DOHH2 (cell line): ENCODE results near the gene SKOR1.

Experiments used
- H3F3A ChIP-seq: fragments of 200-600 bp; sonication (generic), shearing (Covaris generic); 2 replicates; pipeline ENCODE4 v1.6.0; 2016; ENCODE audit warnings: antibody characterized with exemption, mild to moderate bottlenecking; ENCODE audit not compliant: control insufficient read depth, insufficient read depth
- H3K27ac ChIP-seq: fragments of 200-600 bp; sonication (generic); 2 replicates; pipeline ENCODE4 v1.5.1; 2014; ENCODE audit warnings: low read depth, mild to moderate bottlenecking, low read length, moderate library complexity
- H3K27me3 ChIP-seq: fragments of 200-600 bp; sonication (generic); 2 replicates; pipeline ENCODE4 v1.6.1; 2014; ENCODE audit warnings: mild to moderate bottlenecking, low read length, mixed read lengths; ENCODE audit not compliant: control insufficient read depth
- H3K36me3 ChIP-seq: fragments of 200-600 bp; sonication (generic); 2 replicates; pipeline ENCODE4 v1.6.1; 2014; ENCODE audit warnings: mild to moderate bottlenecking, low read length, moderate library complexity, mixed read lengths; ENCODE audit not compliant: control insufficient read depth
- H3K4me1 ChIP-seq: fragments of 200-600 bp; sonication (generic); 2 replicates; pipeline ENCODE4 v1.6.1; 2014; ENCODE audit warnings: mild to moderate bottlenecking, low read length, mixed read lengths; ENCODE audit not compliant: control insufficient read depth
- H3K4me2 ChIP-seq: fragments of 200-600 bp; sonication (generic); 2 replicates; pipeline ENCODE4 v1.6.0; 2014; ENCODE audit warnings: mild to moderate bottlenecking, low read length, moderate library complexity
- H3K4me3 ChIP-seq: fragments of 200-600 bp; sonication (generic); 2 replicates; pipeline ENCODE4 v1.5.1; 2014; ENCODE audit warnings: mild to moderate bottlenecking, low read length, mixed read lengths
- H3K79me2 ChIP-seq: fragments of 200-600 bp; sonication (generic); 2 replicates; pipeline ENCODE4 v1.6.1; 2014; ENCODE audit warnings: mild to moderate bottlenecking, low read length, mixed read lengths; ENCODE audit not compliant: control insufficient read depth
- H3K9me2 ChIP-seq: fragments of 200-600 bp; sonication (generic); replicated peaks from 2 replicates; pipeline ENCODE4 v1.6.1; 2014; ENCODE audit warnings: mild to moderate bottlenecking, low read length, mixed read lengths; ENCODE audit not compliant: control insufficient read depth
- H3K9me3 ChIP-seq: fragments of 200-600 bp; sonication (generic); 2 replicates; pipeline ENCODE4 v1.6.1; 2014; ENCODE audit warnings: antibody characterized with exemption, low read length, mixed read lengths; ENCODE audit not compliant: control insufficient read depth, insufficient read depth
- H4K20me1 ChIP-seq: fragments of 200-600 bp; sonication (generic); 2 replicates; pipeline ENCODE4 v1.6.0; 2014; ENCODE audit warnings: low read depth, mild to moderate bottlenecking, antibody characterized with exemption, low read length, moderate library complexity; ENCODE audit not compliant: control insufficient read depth, insufficient read depth
- EZH2phosphoT487 ChIP-seq: fragments of 200-600 bp; sonication (generic); IDR thresholded peaks from 2 replicates; pipeline ENCODE4 v1.6.1; 2017; ENCODE audit warnings: borderline replicate concordance, mild to moderate bottlenecking, antibody characterized with exemption, low read length, moderate library complexity, mixed read lengths
- TF ChIP-seq, protein P1 (sequence below): fragments of 200-600 bp; sonication (generic); IDR thresholded peaks from one replicate; pipeline ENCODE4 v1.5.1; 2014; ENCODE audit warnings: antibody characterized with exemption, mild to moderate bottlenecking, low read depth, low read length; ENCODE audit not compliant: poor library complexity, severe bottlenecking

SKOR1 gene

DNA sequence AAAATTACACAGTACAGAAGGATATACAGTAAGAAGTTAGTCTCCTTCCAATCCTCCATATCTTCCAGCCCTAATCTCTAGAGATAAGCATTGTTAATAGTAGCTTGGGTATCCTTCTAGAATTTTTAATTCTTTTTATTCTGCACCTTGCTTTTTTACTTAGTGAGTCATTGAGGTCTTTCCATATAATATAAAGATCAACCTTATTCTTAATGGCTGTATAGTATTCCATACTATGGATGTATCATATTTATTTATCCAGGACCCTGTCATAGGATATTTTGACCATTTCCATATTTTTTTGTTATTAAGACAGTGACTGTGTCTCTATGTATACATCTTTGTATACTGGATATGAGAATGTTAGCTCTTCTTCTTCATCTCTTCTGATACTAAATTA, 36.3 kb upstream of the SKOR1 start:
- no peak overlapping the region for H3K4me3 ChIP-seq
- no peaks in the 10 kb centered on the region; the same call in 1 of the 2 replicates for H3K36me3 ChIP-seq
- no peaks in the 10 kb centered on the region for H3K9me3 ChIP-seq
- H3K27me3 ChIP-seq, result no peaks in the 10 kb centered on the region
- no peaks in the 10 kb centered on the region for H4K20me1 ChIP-seq
- H3K9me2 ChIP-seq, result no peaks in the 10 kb centered on the region
- peaks cover 52% of the 10 kb centered on the region for H3K4me1 ChIP-seq
- H3K79me2 ChIP-seq, result no peaks in the 10 kb centered on the region
- no peak overlapping the region for H3K27ac ChIP-seq
- TF ChIP-seq, protein P1, sequence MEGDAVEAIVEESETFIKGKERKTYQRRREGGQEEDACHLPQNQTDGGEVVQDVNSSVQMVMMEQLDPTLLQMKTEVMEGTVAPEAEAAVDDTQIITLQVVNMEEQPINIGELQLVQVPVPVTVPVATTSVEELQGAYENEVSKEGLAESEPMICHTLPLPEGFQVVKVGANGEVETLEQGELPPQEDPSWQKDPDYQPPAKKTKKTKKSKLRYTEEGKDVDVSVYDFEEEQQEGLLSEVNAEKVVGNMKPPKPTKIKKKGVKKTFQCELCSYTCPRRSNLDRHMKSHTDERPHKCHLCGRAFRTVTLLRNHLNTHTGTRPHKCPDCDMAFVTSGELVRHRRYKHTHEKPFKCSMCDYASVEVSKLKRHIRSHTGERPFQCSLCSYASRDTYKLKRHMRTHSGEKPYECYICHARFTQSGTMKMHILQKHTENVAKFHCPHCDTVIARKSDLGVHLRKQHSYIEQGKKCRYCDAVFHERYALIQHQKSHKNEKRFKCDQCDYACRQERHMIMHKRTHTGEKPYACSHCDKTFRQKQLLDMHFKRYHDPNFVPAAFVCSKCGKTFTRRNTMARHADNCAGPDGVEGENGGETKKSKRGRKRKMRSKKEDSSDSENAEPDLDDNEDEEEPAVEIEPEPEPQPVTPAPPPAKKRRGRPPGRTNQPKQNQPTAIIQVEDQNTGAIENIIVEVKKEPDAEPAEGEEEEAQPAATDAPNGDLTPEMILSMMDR, result no peak
- TF ChIP-seq EZH2phosphoT487, result no peak
- H3F3A ChIP-seq, result peaks cover 21% of the 10 kb centered on the region
- no peak overlapping the region for H3K4me2 ChIP-seq

DNA sequence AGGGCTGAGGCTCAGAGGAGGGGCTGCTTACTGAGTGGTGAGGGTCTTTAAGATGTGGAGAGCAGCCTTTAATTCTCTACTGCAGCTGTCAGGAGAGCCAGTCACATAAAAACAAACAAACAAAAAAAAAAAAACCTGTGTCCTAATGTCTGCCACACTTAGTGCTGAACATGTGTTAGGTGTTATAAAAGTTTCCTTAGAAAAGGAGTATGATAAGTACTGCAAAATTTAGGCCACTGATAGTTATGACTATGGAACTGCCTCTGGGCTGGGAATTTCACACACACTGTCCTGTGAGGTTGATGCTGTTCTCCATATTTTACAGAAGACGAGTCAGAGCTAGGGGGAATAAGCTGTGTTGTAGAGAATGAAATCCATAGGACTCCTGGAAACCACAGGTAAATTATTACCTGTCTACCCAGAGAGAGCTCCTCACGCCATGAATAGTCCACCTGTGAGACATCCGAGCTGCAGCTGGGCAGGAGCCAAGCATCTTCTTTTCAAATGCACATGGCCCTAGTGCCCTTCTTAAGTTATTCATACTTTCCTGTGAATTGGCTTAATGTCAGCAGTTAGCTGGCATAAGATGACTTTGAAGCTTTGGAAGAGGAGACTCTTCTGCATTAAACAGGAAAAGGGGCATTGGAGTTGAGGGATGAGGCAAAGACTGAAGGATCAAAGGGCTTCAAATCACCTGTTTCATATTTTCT, 34.5 kb upstream of the SKOR1 start:
- peaks cover 4% of the 10 kb centered on the region for H3K9me3 ChIP-seq
- H3F3A ChIP-seq, result peaks cover 7% of the 10 kb centered on the region
- no peak overlapping the region for H3K4me3 ChIP-seq
- H3K27ac ChIP-seq, result no peak overlapping the region
- H3K36me3 ChIP-seq, result no peaks in the 10 kb centered on the region; the same call in 1 of the 2 replicates
- peaks cover 38% of the 10 kb centered on the region for H3K4me1 ChIP-seq
- no peaks in the 10 kb centered on the region for H4K20me1 ChIP-seq
- no peaks in the 10 kb centered on the region for H3K27me3 ChIP-seq
- no peaks in the 10 kb centered on the region for H3K9me2 ChIP-seq
- no peaks in the 10 kb centered on the region for H3K79me2 ChIP-seq
- no peak overlapping the region for H3K4me2 ChIP-seq
- TF ChIP-seq, protein P1, result no peak
- TF ChIP-seq EZH2phosphoT487, result no peak

- H3K27ac ChIP-seq, result no peak overlapping the region
- no peak for TF ChIP-seq EZH2phosphoT487
- TF ChIP-seq, protein P1, result no peak
Measured at GRCh38 chr15:67792250-67792942, 32.9 kb upstream of the SKOR1 start.

More at GRCh38 chr15:67792250-67792942, 32.9 kb upstream of the SKOR1 start:
- H3K9me3 ChIP-seq, result peaks cover 4% of the 10 kb centered on the region
- no peak overlapping the region for H3K4me3 ChIP-seq
- peaks cover 32% of the 10 kb centered on the region for H3K4me1 ChIP-seq
- H3F3A ChIP-seq, result peaks cover 1% of the 10 kb centered on the region; the same call in 1 of the 2 replicates
- H3K9me2 ChIP-seq, result no peaks in the 10 kb centered on the region
- no peaks in the 10 kb centered on the region for H3K79me2 ChIP-seq
- no peaks in the 10 kb centered on the region for H4K20me1 ChIP-seq
- no peaks in the 10 kb centered on the region for H3K36me3 ChIP-seq
- no peaks in the 10 kb centered on the region for H3K27me3 ChIP-seq
- no peak overlapping the region for H3K4me2 ChIP-seq
